ENCODE data around the gene SPECC1L.

The SPECC1L gene

DNA sequence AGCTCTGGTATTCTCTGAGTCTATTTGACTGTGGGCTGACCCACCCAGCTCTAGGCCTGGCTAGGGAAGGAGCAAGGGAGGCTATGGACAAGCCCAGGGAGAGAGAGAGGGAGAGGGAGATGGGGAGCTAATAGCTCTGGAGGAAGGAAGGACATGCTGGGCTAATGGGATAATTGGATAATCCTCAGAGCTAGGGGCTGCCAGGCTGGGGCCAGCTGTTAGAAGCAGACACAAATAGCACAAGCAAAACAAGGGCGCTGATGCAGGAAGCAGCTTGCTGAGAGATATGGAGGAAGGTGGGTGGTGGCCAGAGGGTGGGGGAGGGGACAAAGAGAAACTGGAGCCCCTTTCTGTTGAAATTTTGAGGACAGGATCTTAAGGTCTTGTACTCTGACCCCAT lies 180.0 kb downstream of the SPECC1L start:
- H3K4me3 ChIP-seq (ENCODE audit: low read length), result no peak overlapping the region
- TF ChIP-seq, protein P1, sequence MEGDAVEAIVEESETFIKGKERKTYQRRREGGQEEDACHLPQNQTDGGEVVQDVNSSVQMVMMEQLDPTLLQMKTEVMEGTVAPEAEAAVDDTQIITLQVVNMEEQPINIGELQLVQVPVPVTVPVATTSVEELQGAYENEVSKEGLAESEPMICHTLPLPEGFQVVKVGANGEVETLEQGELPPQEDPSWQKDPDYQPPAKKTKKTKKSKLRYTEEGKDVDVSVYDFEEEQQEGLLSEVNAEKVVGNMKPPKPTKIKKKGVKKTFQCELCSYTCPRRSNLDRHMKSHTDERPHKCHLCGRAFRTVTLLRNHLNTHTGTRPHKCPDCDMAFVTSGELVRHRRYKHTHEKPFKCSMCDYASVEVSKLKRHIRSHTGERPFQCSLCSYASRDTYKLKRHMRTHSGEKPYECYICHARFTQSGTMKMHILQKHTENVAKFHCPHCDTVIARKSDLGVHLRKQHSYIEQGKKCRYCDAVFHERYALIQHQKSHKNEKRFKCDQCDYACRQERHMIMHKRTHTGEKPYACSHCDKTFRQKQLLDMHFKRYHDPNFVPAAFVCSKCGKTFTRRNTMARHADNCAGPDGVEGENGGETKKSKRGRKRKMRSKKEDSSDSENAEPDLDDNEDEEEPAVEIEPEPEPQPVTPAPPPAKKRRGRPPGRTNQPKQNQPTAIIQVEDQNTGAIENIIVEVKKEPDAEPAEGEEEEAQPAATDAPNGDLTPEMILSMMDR (IDR thresholded peaks at IDR 0.05; ENCODE audit: insufficient read depth, low read depth, low read length, missing control alignments), result no peak

DNA sequence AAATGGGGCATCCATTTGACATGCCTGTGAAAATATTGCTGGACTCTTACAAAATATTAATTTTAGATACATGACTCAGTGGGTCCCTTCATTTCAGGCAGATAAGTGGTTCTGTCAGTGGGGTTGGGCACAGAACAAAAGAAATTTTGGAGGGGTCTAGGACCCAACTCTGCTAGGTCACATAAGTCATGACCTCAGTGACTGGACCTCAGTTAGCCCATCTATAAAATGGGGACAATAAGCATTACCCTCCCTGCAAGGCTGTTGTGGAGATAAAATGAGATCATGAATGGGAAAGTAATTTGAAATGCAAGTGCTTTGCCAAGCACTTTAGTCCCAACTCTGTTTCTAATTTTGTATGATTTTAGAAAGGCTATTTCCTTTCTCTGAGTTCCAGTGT lies 180.5 kb downstream of the SPECC1L start:
- TF ChIP-seq, protein P1 (IDR thresholded peaks at IDR 0.05; ENCODE audit: insufficient read depth, low read depth, low read length, missing control alignments), result no peak
- DNase-seq (ENCODE audit: low read depth), result no peak
- no peak overlapping the region for H3K4me3 ChIP-seq (ENCODE audit: low read length)

More for the DNA sequence above, 180.0 kb downstream of the SPECC1L start:
- no peak for DNase-seq (ENCODE audit: low read depth)

DNA sequence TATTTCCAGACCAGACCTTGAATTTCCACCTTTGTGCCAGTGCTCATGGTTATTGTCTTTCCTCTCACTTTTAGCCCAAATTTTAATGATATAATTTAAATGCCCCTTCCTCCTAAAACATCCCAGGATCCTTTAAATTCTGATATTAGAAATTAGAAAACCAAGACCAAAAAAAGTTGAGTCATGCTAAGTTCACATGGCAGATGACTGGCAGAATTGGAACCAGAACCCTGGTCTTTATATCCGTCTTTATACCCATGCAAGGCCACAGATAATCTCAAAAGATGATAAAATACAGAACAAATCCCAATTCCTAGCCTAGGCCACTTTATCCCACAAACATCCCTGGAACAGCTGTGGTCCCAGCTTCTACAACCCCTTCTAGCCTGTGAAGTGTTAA lies 183.2 kb downstream of the SPECC1L start:
- TF ChIP-seq, protein P1 (IDR thresholded peaks at IDR 0.05; ENCODE audit: insufficient read depth, low read depth, low read length, missing control alignments), result no peak
- DNase-seq (ENCODE audit: low read depth), result no peak
- H3K4me3 ChIP-seq (ENCODE audit: low read length), result no peak overlapping the region

DNA sequence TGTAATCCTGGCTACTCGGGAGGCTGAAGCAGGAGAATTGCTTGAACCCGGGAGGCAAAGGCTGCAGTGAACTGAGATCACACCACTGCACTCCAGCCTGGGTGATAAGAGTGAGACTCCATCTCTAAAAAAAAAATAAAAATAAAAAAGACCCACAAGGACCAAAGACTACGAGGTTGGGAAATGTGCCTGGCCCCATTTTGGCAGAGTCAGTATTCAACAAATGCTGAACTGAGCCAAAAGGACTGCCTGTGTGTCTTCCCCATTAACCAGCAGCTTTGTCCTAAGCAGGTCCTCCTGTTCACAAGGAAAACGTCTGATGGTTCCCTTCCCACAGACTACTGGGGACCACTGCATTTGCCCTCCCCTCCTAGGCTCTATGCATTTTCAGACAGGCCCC lies 184.4 kb downstream of the SPECC1L start:
- DNase-seq (ENCODE audit: low read depth), result no peak
- TF ChIP-seq, protein P1 (IDR thresholded peaks at IDR 0.05; ENCODE audit: insufficient read depth, low read depth, low read length, missing control alignments), result no peak

DNA sequence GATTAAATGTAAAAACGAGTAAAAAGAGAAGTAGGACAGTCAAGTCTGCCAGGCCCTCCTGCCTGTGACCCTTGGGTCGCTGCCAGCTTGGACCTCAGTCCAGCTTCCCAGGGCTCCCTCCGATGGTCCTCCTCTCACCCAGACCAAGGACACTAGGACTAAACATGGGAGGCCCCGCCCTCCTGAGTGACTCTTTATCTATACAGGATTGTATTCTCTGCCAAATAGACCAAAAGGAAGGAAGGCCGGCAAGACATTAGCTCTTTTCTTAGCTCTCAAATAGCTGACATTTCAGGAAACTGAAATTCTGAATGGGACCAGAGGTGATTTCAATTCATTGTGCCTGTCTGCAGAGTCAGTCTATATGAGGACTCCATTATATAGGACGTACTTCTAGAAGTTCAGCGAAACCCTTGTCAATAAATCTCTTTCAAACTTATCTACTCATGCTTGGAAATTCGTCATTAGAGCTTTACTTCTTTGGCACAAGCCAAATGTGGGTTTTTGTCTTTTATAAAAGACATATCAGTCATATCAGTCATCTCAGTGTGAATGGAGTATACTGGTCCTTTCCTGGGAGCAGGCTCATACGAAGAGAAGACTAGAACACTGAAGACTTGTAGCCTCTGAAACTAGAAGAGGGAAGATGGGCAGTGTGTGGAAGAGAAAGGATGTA lies 185.3 kb downstream of the SPECC1L start:
- TF ChIP-seq, protein P1 (IDR thresholded peaks at IDR 0.05; ENCODE audit: insufficient read depth, low read depth, low read length, missing control alignments), result no peak
- DNase-seq (ENCODE audit: low read depth), result no peak

More for the DNA sequence above, 184.4 kb downstream of the SPECC1L start:
- no peak overlapping the region for H3K4me3 ChIP-seq (ENCODE audit: low read length)

DNA sequence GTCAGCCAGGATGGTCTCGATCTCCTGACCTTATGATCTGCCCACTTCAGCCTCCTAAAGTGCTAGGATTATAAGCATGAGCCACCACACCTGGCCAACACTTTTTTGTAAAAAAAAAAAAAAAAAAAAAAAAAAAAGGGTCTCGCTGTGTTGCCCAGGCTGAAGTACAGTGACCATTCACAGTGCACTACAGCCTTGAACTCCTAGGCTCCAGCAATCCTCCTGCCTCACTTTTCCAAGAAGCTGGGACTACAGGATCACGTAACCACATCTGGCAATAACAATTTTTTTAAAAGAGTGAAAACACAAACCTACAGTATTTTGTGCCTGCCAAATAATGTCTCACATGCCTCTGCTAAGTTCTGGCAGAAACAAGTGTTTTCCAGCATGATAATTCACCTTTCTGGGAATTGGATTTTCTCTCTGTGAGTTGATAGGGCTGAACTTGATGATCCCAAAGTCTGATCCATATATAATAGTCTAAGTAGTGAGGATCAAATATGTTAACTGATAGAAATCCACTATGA lies 187.3 kb downstream of the SPECC1L start:
- DNase-seq (ENCODE audit: low read depth), result no peak
- no peak overlapping the region for H3K4me3 ChIP-seq (ENCODE audit: low read length)
- TF ChIP-seq, protein P1 (IDR thresholded peaks at IDR 0.05; ENCODE audit: insufficient read depth, low read depth, low read length, missing control alignments), result no peak

More for the DNA sequence above, 185.3 kb downstream of the SPECC1L start:
- H3K4me3 ChIP-seq (ENCODE audit: low read length), result no peak overlapping the region

DNA sequence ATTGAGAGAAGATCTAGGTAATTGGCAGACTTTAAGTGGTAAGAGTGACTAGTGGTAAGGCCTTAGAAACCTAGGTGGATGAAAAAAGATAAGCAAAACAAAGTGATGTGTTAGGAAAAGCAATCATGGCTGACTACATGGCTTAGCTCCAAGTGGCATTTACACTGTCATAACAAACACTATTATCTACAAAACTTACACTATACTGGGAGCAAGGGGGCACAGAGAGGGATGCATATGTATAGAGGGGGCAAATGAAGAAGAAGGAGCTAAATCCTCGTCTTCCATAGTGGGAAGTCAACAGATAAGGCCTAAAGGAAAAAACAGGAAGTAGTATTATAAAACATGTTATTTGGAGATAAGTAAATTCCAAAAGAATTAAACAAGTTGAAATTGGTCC lies 189.3 kb downstream of the SPECC1L start:
- H3K4me3 ChIP-seq (ENCODE audit: low read length), result no peak overlapping the region
- TF ChIP-seq, protein P1 (IDR thresholded peaks at IDR 0.05; ENCODE audit: insufficient read depth, low read depth, low read length, missing control alignments), result no peak
- DNase-seq (ENCODE audit: low read depth), result no peak
